Measurements from ENCODE around the gene SEC24C.

- TF ChIP-seq, protein P1, sequence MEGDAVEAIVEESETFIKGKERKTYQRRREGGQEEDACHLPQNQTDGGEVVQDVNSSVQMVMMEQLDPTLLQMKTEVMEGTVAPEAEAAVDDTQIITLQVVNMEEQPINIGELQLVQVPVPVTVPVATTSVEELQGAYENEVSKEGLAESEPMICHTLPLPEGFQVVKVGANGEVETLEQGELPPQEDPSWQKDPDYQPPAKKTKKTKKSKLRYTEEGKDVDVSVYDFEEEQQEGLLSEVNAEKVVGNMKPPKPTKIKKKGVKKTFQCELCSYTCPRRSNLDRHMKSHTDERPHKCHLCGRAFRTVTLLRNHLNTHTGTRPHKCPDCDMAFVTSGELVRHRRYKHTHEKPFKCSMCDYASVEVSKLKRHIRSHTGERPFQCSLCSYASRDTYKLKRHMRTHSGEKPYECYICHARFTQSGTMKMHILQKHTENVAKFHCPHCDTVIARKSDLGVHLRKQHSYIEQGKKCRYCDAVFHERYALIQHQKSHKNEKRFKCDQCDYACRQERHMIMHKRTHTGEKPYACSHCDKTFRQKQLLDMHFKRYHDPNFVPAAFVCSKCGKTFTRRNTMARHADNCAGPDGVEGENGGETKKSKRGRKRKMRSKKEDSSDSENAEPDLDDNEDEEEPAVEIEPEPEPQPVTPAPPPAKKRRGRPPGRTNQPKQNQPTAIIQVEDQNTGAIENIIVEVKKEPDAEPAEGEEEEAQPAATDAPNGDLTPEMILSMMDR (IDR thresholded peaks at IDR 0.05), result no peak
- no peak for TF ChIP-seq USF2 (IDR thresholded peaks at IDR 0.05; ENCODE audit: borderline replicate concordance, low read depth, low read length)
- no peak for TF ChIP-seq EZH2phosphoT487 (IDR thresholded peaks at IDR 0.05; ENCODE audit: borderline replicate concordance, low read depth)
- no peak for TF ChIP-seq YY1 (IDR thresholded peaks at IDR 0.05; ENCODE audit: low read depth)
These were observed 45.5 kb downstream of the SEC24C start for GRCh38 chr10:73789659-73790055.
